Psoas muscle (tissue), 8 donors: ENCODE measurements around the gene RNF181. TPM values are rescaled to one million over a fixed set of nuclear protein-coding genes. Genes with fewer than 3 reads are reported as not detected.
"Not testable (repeated sequence)": the region's sequence is repeated elsewhere in the genome, so short reads cannot be mapped to it uniquely, and the experiment has no call there.

Source experiments
- ATAC-seq, 4 donors: fragments of 200-7000 bp; cut with Tn5 transposase; one replicate each; pipeline ENCODE4 v1.9.1; 2020; ENCODE audit warnings: moderate library complexity in 3 of 4, mild to moderate bottlenecking in 2 of 4
- DNase-seq, 2 donors: peaks; one replicate each; pipeline ENCODE4 v3.0.0-alpha.2; 2020
- H3K27ac ChIP-seq: fragments of 200-600 bp; one replicate; pipeline ENCODE4 v1.8.0; 2022
- H3K27me3 ChIP-seq, 3 donors: fragments of 200-600 bp in 1 of 3; one replicate each; pipeline versions ENCODE4 v1.6.1 to v1.8.0; 2013 to 2022; ENCODE audit warnings: low read length in 2 of 3, mild to moderate bottlenecking in 2 of 3, moderate library complexity in 1 of 3; ENCODE audit not compliant: insufficient read depth in 3 of 3
- H3K36me3 ChIP-seq, 2 donors: fragments of 200-600 bp in 1 of 2; one replicate each; pipeline versions ENCODE4 v1.6.1 to v1.8.0; 2013 to 2022; ENCODE audit warnings: low read depth in 1 of 2, mild to moderate bottlenecking in 1 of 2, moderate library complexity in 1 of 2; ENCODE audit not compliant: insufficient read depth in 1 of 2
- H3K4me1 ChIP-seq: fragments of 200-600 bp; one replicate; pipeline ENCODE4 v1.8.0; 2022
- H3K4me3 ChIP-seq: fragments of 200-600 bp; one replicate; pipeline ENCODE4 v1.8.0; 2022; ENCODE audit warnings: mild to moderate bottlenecking
- H3K9me3 ChIP-seq: fragments of 200-600 bp; one replicate; pipeline ENCODE4 v1.8.0; 2022
- WGBS, 3 donors: extraction: QIAGEN DNeasy Blood & Tissue Kit; methylation state at CpG; one replicate each; pipeline versions ENCODE4 v1.1.6 to v1.1.7; 2013; 5-methylcytosine and 5-hydroxymethylcytosine counted together
- intact Hi-C, 2 donors: fragments of 100-400 bp; cut with DNase I; formaldehyde crosslinking; loops; one replicate each; pipeline versions ENCODE4 v1.11.0 to v1.14.2; 2022
- polyA plus RNA-seq, 3 donors: library from polyadenylated mRNA; stranded (reverse); fragments of 200-250 nt; gene quantifications; one replicate each; pipeline ENCODE4 v1.2.3, GENCODE V29; 2013
- total RNA-seq, 4 donors: library from RNA; stranded (reverse); fragmentation: NEBNext Ultra II Directional in 2 of 4; extraction: Animal tissue kit (Norgen Biotek cat#: 25700) in 2 of 4; gene quantifications; one replicate each; pipeline versions ENCODE4 v1.2.1 to v1.2.4, GENCODE V29; 2021 to 2023
- TF ChIP-seq, protein P1 (sequence below): fragments of 200-600 bp; IDR thresholded peaks from one replicate; pipeline ENCODE4 v1.8.0; 2022; ENCODE audit warnings: antibody characterized with exemption
- donor health status: healthy with polysubstance abuse.
- donor health status: DM: no; HTN: no; CAD: no; lungs with moderate emphysema.
- donor health status: Bipolar disorder and iron deficiency.
- donor health status: healthy.
- donor health status: DM: yes; HTN: yes; CAD: no.
- donor health status: DM: no; HTN: no; CAD: no.
- donor health status: DM: no; HTN: no; CAD: no.
- donor health status: DM: yes; HTN: yes; CAD: no.

Gene RNF181
- total and polyA plus RNA-seq, 7 donors, result 84.7 to 212 (median 107) TPM

DNA sequence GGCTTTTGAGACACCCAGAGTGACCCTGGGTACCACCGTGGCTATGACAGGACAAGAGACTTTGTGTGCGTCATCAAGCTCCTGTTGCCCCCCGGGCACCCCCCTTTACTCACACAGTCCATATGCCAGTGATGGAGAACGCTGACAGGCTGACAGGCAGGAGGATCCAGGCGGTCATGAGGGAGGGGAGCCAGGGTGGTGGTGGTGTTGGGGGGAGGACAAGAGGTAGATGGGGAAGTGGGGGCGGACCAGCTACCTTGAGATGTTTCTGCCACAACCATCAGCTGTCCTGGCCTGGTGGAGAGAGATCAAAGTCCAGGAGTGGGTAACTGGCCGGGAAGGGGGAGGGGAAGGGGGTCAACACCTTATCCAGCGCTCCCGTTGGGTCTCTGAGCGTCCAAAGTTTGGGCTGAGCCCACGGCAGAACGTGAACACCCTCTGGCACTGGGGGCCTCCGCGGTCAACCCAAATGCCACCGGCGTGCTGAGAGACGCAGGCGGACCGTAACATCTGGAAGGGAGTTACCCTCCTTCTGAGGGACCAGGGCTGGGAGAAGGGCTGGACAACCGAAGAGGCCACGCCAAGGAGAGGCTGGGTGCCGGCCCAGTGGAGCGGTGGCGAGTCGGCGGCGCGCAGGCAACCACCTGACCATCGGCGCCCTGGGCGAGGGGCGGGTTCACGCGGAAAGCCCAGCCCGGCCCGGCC is 6.4 kb downstream of the RNF181 start:
- Histone ChIP-seq H3K36me3 (peaks cover 1 to 48% of the 10 kb centered on the region in 2 donors), H3K4me1 (peaks cover 56% of the 10 kb centered on the region), H3K27me3 (no peaks in the 10 kb centered on the region), H3K27ac (peak overlapping the region; percentile 89), H3K9me3 (no peaks in the 10 kb centered on the region), H3K4me3 (peak overlapping the region; percentile 74)
- DNase-seq (peak; percentile 84 to 90), ATAC-seq (peak; percentile 58 to 74 (median 63))
- TF ChIP-seq, protein P1, sequence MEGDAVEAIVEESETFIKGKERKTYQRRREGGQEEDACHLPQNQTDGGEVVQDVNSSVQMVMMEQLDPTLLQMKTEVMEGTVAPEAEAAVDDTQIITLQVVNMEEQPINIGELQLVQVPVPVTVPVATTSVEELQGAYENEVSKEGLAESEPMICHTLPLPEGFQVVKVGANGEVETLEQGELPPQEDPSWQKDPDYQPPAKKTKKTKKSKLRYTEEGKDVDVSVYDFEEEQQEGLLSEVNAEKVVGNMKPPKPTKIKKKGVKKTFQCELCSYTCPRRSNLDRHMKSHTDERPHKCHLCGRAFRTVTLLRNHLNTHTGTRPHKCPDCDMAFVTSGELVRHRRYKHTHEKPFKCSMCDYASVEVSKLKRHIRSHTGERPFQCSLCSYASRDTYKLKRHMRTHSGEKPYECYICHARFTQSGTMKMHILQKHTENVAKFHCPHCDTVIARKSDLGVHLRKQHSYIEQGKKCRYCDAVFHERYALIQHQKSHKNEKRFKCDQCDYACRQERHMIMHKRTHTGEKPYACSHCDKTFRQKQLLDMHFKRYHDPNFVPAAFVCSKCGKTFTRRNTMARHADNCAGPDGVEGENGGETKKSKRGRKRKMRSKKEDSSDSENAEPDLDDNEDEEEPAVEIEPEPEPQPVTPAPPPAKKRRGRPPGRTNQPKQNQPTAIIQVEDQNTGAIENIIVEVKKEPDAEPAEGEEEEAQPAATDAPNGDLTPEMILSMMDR, result no peak
- intact Hi-C loops, result loop anchor here in 1 of 2 donors (2.0 kb wide), 1 partner anchor 13 kb away; no protein-coding TSS in a partner anchor
- 1 to 5% (median 3%) methylated on average over 26 to 36 of the region's 36 CpGs for WGBS, 3 donors

DNA sequence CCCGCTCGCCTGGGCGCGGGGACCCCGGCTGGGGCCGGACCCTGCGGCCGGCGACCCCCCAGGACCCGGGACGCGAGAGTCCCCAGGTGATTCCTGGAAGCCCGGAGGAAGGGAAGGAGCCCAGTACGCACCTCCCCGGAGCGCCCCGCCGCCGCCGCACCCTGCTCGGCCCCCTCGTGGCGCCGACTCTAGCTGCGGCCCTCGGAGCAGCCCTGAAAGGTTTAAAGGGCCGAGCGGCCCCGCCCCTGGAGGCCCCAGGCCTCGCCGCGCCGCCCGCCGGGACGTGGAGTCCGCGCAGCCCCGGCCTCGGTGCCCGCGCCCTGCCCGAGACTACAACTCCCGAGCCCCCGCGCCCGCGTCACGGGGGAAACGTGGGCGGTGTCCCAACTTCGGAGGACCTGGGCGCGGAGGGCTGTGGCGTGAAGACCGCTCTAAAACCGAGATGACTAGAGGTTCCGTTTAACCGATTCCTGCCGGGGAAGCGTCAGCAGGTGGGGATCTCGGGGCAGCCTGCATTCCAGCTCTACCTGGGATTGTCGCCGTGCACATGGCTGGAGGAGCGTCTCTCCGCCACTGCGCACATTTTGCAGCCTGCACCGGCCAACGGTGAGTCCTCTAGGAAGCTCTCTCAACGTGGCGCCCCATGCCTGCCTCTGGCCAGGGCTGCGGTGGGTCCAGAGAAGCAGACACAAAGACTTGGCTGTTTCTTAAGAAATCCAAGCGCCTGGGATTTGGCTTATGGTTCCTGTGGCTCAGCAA is 7.1 kb downstream of the RNF181 start, which contains the start of gene TMEM150A:
TMEM150A (minus strand) TSS at position 223 of the 759 bp plus-strand sequence. CDS start 750 bp downstream, outside the sequence.
- Histone ChIP-seq H3K4me1 (peaks cover 57% of the 10 kb centered on the region), H3K27ac (peak within 1 kb of the TSS; percentile 89), H3K4me3 (peak within 1 kb of the TSS; percentile 74), H3K9me3 (no peaks in the 10 kb centered on the region), H3K27me3 (no peaks in the 10 kb centered on the region), H3K36me3 (peaks cover 0 to 41% of the 10 kb centered on the region in 2 donors)
- ATAC-seq (peak; percentile 80 to 90 (median 88)), DNase-seq (peak; percentile 98)
- TF ChIP-seq, protein P1, result peak; percentile 48
- WGBS, 3 donors, result 0 to 1% (median 1%) methylated on average over 59 to 73 of the region's 73 CpGs
- intact Hi-C loops, result no loop called here

DNA sequence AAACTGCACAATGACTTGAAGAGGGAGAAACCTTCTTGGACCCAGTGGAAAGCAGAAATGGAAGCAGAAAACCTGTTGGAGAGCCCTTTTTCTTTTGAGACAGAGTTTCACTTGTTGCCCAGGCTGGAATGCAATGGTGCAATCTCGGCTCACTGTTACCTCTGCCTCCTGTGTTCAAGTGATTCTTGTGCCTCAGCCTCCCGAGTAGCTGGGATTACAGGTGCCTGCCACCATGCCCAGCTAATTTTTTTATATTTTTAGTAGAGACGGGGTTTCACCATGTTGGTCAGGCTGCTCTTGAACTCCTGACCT is 8.5 kb downstream of the RNF181 start:
- WGBS, 3 donors, result 29 to 44% (median 37%) methylated on average over 3 of the region's 3 CpGs
- peak overlapping the region; percentile 74 for H3K4me3 ChIP-seq
- intact Hi-C loops, result not testable (repeated sequence)

DNA sequence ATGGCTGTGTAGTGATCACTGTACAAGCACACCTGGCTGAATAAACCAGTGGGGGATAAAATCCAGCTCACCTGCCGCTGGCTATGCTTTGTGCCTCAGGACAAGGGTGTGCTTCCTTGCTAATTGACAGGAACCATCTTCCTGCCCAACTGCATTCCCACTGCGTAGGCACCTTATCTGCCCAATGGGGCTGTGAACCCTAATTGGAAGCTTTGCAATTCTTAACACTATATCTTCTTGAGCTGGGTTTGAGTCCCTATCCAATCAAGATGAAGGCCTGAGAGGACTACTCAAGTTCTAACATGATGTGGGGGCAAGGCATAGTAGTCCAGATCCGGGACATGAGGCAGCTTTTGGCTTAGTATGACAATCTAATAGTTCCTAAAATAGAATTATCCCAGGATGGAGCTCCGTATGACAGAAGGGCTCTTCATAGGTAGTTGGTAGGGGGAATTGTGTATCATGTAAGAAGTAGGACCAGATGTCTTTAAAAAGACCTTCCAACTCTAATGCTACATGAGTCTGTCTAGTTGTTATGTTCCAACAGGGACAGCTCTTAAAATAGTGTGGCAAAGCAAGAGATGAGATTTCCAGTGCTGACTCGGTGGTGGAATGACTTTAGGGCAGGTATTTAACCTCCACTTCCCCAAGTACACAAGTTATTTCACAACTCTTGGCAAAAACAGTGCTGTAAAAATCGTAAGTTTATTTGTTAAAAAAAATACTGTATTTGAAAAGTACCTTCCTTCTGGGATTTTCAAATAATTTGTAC is 9.2 kb downstream of the RNF181 start:
- intact Hi-C loops, result no loop called here
- WGBS, 3 donors, result 24 to 33% (median 24%) methylated on average over 6 of the region's 6 CpGs
- H3K36me3 ChIP-seq, result peaks cover 0 to 36% of the 10 kb centered on the region in 2 donors
- H3K4me1 ChIP-seq, result peaks cover 74% of the 10 kb centered on the region
- no peaks in the 10 kb centered on the region for H3K9me3 ChIP-seq
- TF ChIP-seq, protein P1, result no peak
- peak; percentile 31 to 56 (median 38) for ATAC-seq
- DNase-seq, result no peak
- no peaks in the 10 kb centered on the region for H3K27me3 ChIP-seq
- H3K27ac ChIP-seq, result peak overlapping the region; percentile 89
- H3K4me3 ChIP-seq, result peak overlapping the region; percentile 74

More for the DNA sequence above, 8.5 kb downstream of the RNF181 start:
- H3K9me3 ChIP-seq, DNase-seq, ATAC-seq, H3K27me3 ChIP-seq: not testable (repeated sequence)
- Histone ChIP-seq H3K36me3 (peaks cover 0 to 36% of the 10 kb centered on the region in 2 donors), H3K4me1 (peaks cover 71% of the 10 kb centered on the region), H3K27ac (peak overlapping the region; percentile 89)
